Suprapubic skin (tissue), 4 donors: ENCODE data around the gene GNAL. TPM values are rescaled to one million over a fixed set of nuclear protein-coding genes. Genes with fewer than 3 reads are reported as not detected.

Source experiments
- DNase-seq, 2 donors: peaks; one replicate each; pipeline ENCODE4 v3.0.0-alpha.2; 2019; ENCODE audit warnings: low spot score in 2 of 2
- H3K27ac ChIP-seq: fragments of 200-600 bp; sonication (generic); one replicate; pipeline ENCODE4 v1.5.1; 2019
- H3K27me3 ChIP-seq: fragments of 200-600 bp; sonication (generic); one replicate; pipeline ENCODE4 v1.5.1; 2019
- H3K36me3 ChIP-seq: fragments of 200-600 bp; sonication (generic); one replicate; pipeline ENCODE4 v1.5.1; 2019
- H3K4me1 ChIP-seq: fragments of 200-600 bp; sonication (generic); one replicate; pipeline ENCODE4 v1.5.1; 2019
- H3K4me3 ChIP-seq: fragments of 200-600 bp; sonication (generic); one replicate; pipeline ENCODE4 v1.5.1; 2019; ENCODE audit warnings: mild to moderate bottlenecking
- H3K9me3 ChIP-seq: fragments of 200-600 bp; sonication (generic); one replicate; pipeline ENCODE4 v1.5.1; 2019
- EP300 ChIP-seq: sonication (generic); formaldehyde crosslinking; IDR thresholded peaks from one replicate; pipeline ENCODE4 v1.6.1; 2017; ENCODE audit warnings: antibody characterized with exemption
- POLR2A ChIP-seq, 2 donors: fragments of 450-650 bp; IDR thresholded peaks; one replicate each; pipeline ENCODE4 v1.6.1; 2017; ENCODE audit warnings: antibody characterized with exemption in 2 of 2, mild to moderate bottlenecking in 2 of 2, moderate library complexity in 2 of 2
- POLR2AphosphoS5 ChIP-seq, 3 donors: sonication (generic); formaldehyde crosslinking; IDR thresholded peaks; one replicate each; pipeline ENCODE4 v1.6.1; 2017; ENCODE audit warnings: antibody characterized with exemption in 3 of 3
- WGBS: methylation state at CpG from one replicate; pipeline ENCODE4 v1.1.5; 2018; 5-methylcytosine and 5-hydroxymethylcytosine counted together
- total RNA-seq, 4 donors: library from RNA; depleted of rRNA; stranded (reverse); fragments of >200 nt; gene quantifications; one replicate each; pipeline ENCODE4 v1.1.0, GENCODE V29; 2016
- TF ChIP-seq, protein P1 (sequence below), 2 donors: fragments of 200-600 bp in 1 of 2; fragments of 450-650 bp in 1 of 2; sonication (generic) in 1 of 2; IDR thresholded peaks; one replicate each; pipeline ENCODE4 v1.5.1; 2016 to 2019; ENCODE audit warnings: antibody characterized with exemption in 2 of 2, mild to moderate bottlenecking in 1 of 2, moderate library complexity in 1 of 2

The GNAL gene
- total RNA-seq, 4 donors from 2014 or later: 8.7 to 17.2 (median 15.0) TPM

DNA sequence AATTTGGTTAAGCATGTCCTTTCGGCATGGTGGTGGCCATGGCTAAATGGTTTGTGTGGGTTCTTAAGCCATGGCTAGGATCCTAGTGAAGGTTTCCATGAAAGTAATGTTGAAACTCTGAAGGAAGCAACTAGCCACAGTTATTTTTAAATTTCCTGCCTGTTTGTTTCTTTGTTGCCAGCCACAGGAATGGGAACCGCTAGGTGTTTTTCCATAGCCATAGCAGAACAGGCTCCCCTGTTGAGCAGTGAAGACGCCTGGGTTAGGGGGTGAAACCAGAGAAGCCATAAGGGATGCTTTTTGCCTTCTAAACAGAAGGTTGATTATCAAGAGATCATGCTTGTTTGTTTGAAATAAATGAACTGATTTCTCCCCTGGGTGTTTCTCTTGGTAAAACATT is 102.1 kb downstream of the GNAL start:
- DNase-seq: no peak
- TF ChIP-seq POLR2AphosphoS5 (IDR thresholded peaks at IDR 0.05): no peak
- TF ChIP-seq, protein P1, sequence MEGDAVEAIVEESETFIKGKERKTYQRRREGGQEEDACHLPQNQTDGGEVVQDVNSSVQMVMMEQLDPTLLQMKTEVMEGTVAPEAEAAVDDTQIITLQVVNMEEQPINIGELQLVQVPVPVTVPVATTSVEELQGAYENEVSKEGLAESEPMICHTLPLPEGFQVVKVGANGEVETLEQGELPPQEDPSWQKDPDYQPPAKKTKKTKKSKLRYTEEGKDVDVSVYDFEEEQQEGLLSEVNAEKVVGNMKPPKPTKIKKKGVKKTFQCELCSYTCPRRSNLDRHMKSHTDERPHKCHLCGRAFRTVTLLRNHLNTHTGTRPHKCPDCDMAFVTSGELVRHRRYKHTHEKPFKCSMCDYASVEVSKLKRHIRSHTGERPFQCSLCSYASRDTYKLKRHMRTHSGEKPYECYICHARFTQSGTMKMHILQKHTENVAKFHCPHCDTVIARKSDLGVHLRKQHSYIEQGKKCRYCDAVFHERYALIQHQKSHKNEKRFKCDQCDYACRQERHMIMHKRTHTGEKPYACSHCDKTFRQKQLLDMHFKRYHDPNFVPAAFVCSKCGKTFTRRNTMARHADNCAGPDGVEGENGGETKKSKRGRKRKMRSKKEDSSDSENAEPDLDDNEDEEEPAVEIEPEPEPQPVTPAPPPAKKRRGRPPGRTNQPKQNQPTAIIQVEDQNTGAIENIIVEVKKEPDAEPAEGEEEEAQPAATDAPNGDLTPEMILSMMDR (IDR thresholded peaks at IDR 0.05): no peak
- TF ChIP-seq EP300: no peak
- TF ChIP-seq POLR2A (IDR thresholded peaks at IDR 0.05): no peak
- Histone ChIP-seq H3K27me3 (no peaks in the 10 kb centered on the region), H3K4me3 (no peak overlapping the region), H3K27ac (no peak overlapping the region), H3K4me1 (no peaks in the 10 kb centered on the region), H3K9me3 (no peaks in the 10 kb centered on the region), H3K36me3 (no peaks in the 10 kb centered on the region)
- WGBS: 79% methylated on average over 3 of the region's 3 CpGs

DNA sequence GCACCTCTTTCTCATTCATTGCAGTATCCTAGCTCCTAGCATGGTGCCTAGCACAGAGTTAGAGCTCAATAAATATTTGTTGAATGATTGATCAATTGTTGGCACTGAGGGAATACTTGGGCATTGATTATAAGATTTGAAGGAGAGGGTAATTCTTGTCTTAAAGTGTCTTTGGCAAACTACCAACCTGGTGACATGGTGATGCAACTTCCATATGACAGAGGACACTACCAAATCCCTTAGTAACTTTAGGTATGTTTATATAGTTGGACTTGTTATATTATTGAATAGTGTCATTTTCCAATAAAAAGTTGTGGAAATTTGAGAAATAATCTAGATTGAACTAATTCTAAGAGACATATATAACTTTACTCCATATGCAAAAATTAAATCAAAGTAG is 103.6 kb downstream of the GNAL start:
- Histone ChIP-seq H3K4me1 (no peaks in the 10 kb centered on the region), H3K4me3 (no peak overlapping the region), H3K27ac (no peak overlapping the region), H3K36me3 (no peaks in the 10 kb centered on the region), H3K9me3 (no peaks in the 10 kb centered on the region), H3K27me3 (no peaks in the 10 kb centered on the region)
- no peak for TF ChIP-seq POLR2AphosphoS5 (IDR thresholded peaks at IDR 0.05)
- TF ChIP-seq EP300: no peak
- TF ChIP-seq POLR2A (IDR thresholded peaks at IDR 0.05): no peak
- DNase-seq: no peak

DNA sequence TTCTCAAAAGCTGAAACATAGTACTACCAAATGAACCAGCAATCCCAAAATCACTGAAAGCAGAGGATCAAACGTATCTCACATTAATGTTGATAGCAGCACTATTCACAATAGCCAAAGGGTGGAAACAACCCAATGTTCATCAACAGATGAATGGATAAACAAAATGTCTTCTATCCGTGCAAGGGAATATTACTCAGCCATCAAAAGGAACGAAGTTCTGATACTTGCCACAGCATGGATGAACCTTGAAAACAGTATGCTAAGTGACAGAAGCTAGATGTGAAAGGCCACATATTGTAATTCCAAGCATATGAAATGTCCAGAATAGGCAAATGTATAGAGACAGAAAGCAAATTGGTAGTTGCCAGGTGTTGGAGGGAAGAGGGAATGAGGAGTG is 105.1 kb downstream of the GNAL start:
- Histone ChIP-seq H3K4me1 (no peaks in the 10 kb centered on the region), H3K36me3 (no peaks in the 10 kb centered on the region), H3K27me3 (no peaks in the 10 kb centered on the region), H3K4me3 (no peak overlapping the region), H3K27ac (no peak overlapping the region), H3K9me3 (no peaks in the 10 kb centered on the region)
- TF ChIP-seq EP300 (no peak), POLR2AphosphoS5 (IDR thresholded peaks at IDR 0.05) (no peak), POLR2A (IDR thresholded peaks at IDR 0.05) (no peak)
- TF ChIP-seq, protein P1 (IDR thresholded peaks at IDR 0.05): no peak
- 92% methylated on average over 3 of the region's 3 CpGs for WGBS
- no peak for DNase-seq

DNA sequence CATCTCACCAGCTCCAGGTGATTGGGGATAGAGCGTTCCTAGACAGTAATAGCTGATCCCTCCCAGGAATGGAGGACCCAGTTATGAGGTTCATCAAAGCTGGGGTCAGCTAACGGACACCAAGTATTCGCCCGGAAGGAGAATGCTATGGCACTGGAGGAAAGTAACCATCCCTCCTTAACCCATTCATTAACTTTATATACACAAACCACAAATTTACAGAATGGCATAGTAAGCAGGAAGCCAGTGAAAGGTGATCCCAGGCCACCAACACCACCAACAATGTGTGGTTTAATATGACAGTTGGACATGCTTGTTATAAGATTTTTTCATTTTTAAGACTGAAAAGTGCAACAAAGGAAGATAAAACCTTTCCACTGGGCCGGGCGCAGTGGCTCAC is 106.9 kb downstream of the GNAL start:
- 78% methylated on average over 6 of the region's 6 CpGs for WGBS
- Histone ChIP-seq H3K27me3 (no peaks in the 10 kb centered on the region), H3K36me3 (no peaks in the 10 kb centered on the region), H3K27ac (no peak overlapping the region), H3K4me3 (no peak overlapping the region), H3K9me3 (no peaks in the 10 kb centered on the region), H3K4me1 (no peaks in the 10 kb centered on the region)
- no peak for DNase-seq
- TF ChIP-seq POLR2A (IDR thresholded peaks at IDR 0.05) (no peak), EP300 (no peak)

DNA sequence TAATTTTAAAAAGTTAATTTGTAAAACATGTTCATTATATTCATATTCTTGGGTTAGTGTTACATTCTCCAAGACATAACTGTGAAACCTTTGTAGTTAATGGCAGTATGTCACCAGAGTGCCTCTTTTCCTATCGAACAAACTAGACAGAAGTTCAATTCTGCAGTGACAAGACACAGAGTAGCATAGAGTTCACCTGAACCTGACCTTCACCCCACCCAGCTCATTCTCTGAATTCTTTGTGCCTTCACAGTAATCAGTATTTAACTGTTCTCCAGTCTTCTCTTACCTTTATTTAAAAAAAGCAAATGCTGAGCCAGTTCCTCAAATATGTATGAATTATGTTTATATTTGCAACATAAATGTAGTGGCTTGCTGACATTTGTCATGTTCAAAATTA is 109.2 kb downstream of the GNAL start:
- TF ChIP-seq POLR2AphosphoS5 (IDR thresholded peaks at IDR 0.05) (no peak), POLR2A (IDR thresholded peaks at IDR 0.05) (no peak), EP300 (no peak)
- TF ChIP-seq, protein P1 (IDR thresholded peaks at IDR 0.05): no peak
- Histone ChIP-seq H3K4me3 (no peak overlapping the region), H3K27ac (no peak overlapping the region), H3K9me3 (no peaks in the 10 kb centered on the region), H3K27me3 (no peaks in the 10 kb centered on the region), H3K4me1 (no peaks in the 10 kb centered on the region), H3K36me3 (no peaks in the 10 kb centered on the region)
- WGBS: 50% methylated on average over 1 of the region's 1 CpG
- DNase-seq: no peak

DNA sequence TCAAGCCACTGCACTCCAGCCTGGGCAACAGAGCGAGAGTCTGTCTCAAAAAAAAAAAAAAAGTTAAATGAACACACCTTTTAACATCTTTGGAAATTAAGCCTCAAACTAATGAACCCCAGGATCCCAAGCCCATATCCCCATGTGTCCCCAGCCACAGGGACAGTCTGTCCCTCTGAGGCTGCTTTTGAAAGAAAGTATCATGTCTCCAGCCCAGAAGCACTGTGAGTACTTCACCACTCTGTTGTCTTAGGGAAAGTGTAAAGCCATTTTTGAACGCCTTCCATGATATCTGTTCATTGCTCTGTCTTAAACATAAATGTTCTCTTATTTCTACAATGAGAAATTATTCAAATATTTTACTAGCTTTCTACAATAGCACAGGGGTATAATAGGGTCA is 110.0 kb downstream of the GNAL start:
- H3K27ac ChIP-seq: no peak overlapping the region
- no peaks in the 10 kb centered on the region for H3K27me3 ChIP-seq
- H3K36me3 ChIP-seq: no peaks in the 10 kb centered on the region
- WGBS: 94% methylated on average over 2 of the region's 2 CpGs
- no peak overlapping the region for H3K4me3 ChIP-seq
- no peak for DNase-seq
- TF ChIP-seq EP300: no peak
- TF ChIP-seq, protein P1 (IDR thresholded peaks at IDR 0.05): no peak
- no peak for TF ChIP-seq POLR2A (IDR thresholded peaks at IDR 0.05)
- TF ChIP-seq POLR2AphosphoS5 (IDR thresholded peaks at IDR 0.05): no peak
- no peaks in the 10 kb centered on the region for H3K9me3 ChIP-seq
- H3K4me1 ChIP-seq: no peaks in the 10 kb centered on the region
